ENCODE measurements around the gene MYCN.

DNA sequence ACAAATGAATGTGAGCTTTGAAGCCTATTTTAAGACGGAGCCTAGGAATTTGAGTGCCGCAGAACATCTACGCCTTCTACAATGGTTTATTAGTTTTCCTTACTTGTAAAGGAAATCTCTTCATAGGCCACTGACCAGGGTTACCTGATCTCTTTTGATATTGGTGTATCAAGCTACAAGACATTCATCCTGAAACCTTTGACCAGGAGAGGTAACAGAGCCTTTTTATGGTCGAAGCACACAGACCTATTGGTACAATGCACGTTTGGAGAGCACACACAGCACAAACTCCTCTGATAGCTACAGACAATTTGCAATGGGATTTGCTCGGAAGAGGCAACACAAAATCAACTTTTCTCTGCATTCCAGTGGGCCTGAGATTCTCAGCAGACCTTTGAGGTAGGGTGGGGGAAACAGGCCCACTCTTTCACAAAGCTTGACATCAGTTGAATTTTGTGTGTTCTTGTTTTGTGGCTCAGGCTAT is 12.8 kb downstream of the MYCN start:
- TF ChIP-seq EZH2 (optimal IDR thresholded peaks at IDR 0.05; ENCODE audit: low read depth, low read length), result no peak
- TF ChIP-seq, protein P1, sequence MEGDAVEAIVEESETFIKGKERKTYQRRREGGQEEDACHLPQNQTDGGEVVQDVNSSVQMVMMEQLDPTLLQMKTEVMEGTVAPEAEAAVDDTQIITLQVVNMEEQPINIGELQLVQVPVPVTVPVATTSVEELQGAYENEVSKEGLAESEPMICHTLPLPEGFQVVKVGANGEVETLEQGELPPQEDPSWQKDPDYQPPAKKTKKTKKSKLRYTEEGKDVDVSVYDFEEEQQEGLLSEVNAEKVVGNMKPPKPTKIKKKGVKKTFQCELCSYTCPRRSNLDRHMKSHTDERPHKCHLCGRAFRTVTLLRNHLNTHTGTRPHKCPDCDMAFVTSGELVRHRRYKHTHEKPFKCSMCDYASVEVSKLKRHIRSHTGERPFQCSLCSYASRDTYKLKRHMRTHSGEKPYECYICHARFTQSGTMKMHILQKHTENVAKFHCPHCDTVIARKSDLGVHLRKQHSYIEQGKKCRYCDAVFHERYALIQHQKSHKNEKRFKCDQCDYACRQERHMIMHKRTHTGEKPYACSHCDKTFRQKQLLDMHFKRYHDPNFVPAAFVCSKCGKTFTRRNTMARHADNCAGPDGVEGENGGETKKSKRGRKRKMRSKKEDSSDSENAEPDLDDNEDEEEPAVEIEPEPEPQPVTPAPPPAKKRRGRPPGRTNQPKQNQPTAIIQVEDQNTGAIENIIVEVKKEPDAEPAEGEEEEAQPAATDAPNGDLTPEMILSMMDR (IDR thresholded peaks at IDR 0.05; ENCODE audit: low read length), result no peak
- TF ChIP-seq EZH2phosphoT487 (IDR thresholded peaks at IDR 0.05; ENCODE audit: low read length), result no peak
